ENCODE results near the gene DCAKD.
"Not testable (repeated sequence)": the region's sequence is repeated elsewhere in the genome, so short reads cannot be mapped to it uniquely, and the experiment has no call there.

Gene DCAKD

GRCh38 chr17:45061606-45062205 lies 10.3 kb upstream of the DCAKD start:
- Histone ChIP-seq H2BK120ac (ENCODE audit: low read depth, low read length) (no peak overlapping the region), H4K5ac (ENCODE audit: low read length) (peak overlapping the region; percentile 68), H3K27ac (ENCODE audit: low read depth, low read length) (no peak overlapping the region), H3K23ac (ENCODE audit: low read length) (no peak overlapping the region), H4K8ac (ENCODE audit: low read depth, low read length) (no peak overlapping the region), H3K4me3 (ENCODE audit: low read length) (peak overlapping the region; percentile 100), H2AK5ac (ENCODE audit: low read length) (peak overlapping the region; percentile 96), H2BK15ac (replicated peaks; ENCODE audit: low read depth) (no peak overlapping the region), H3K36me3 (ENCODE audit: control insufficient read depth, insufficient read depth, low read length) (no peaks in the 10 kb centered on the region), H3K18ac (ENCODE audit: low read length) (no peak overlapping the region), H3K4me2 (ENCODE audit: low read length) (peak overlapping the region; percentile 91), H3K56ac (ENCODE audit: low read length) (peak overlapping the region; percentile 91), H3K79me1 (ENCODE audit: low read length) (peaks cover 6% of the 10 kb centered on the region), H3K4me1 (ENCODE audit: control insufficient read depth, low read depth, low read length) (no peaks in the 10 kb centered on the region), H3K79me2 (ENCODE audit: control insufficient read depth, insufficient read depth, low read length) (peaks cover 32% of the 10 kb centered on the region), H3K4ac (ENCODE audit: low read depth, low read length) (no peak overlapping the region), H3K9ac (ENCODE audit: low read length) (peak overlapping the region; percentile 98), H3K27me3 (ENCODE audit: insufficient read depth, low read length, poor library complexity) (no peaks in the 10 kb centered on the region), H2BK5ac (ENCODE audit: low read length) (no peak overlapping the region)
- DNase-seq = no peak
- WGBS (ENCODE audit: extremely low coverage, insufficient coverage, low lambda C conversion rate) = no CpG with 5 or more reads among the region's 15 CpGs

GRCh38 chr17:45060797-45061605 lies 9.6 kb upstream of the DCAKD start, which contains the start of gene NMT1:
TSS of gene NMT1 (plus strand) at chr17:45061317. CDS start at chr17:45061330, 13 bp downstream.
- no peak within 1 kb of the TSS for H2BK15ac ChIP-seq (replicated peaks; ENCODE audit: low read depth)

GRCh38 chr17:45060382-45060796 lies 9.0 kb upstream of the DCAKD start:
- Histone ChIP-seq H3K4me3 (ENCODE audit: low read length) (peak overlapping the region; percentile 89), H3K9ac (ENCODE audit: low read length) (peak overlapping the region; percentile 82), H3K4me1 (ENCODE audit: control insufficient read depth, low read depth, low read length) (no peaks in the 10 kb centered on the region), H3K79me1 (ENCODE audit: low read length) (peaks cover 6% of the 10 kb centered on the region), H2BK5ac (ENCODE audit: low read length) (no peak overlapping the region), H3K4me2 (ENCODE audit: low read length) (peak overlapping the region; percentile 82), H4K5ac (ENCODE audit: low read length) (no peak overlapping the region), H3K18ac (ENCODE audit: low read length) (peak overlapping the region; percentile 47), H3K27me3 (ENCODE audit: insufficient read depth, low read length, poor library complexity) (no peaks in the 10 kb centered on the region), H2BK15ac (replicated peaks; ENCODE audit: low read depth) (no peak overlapping the region), H3K56ac (ENCODE audit: low read length) (peak overlapping the region; percentile 96), H3K4ac (ENCODE audit: low read depth, low read length) (peak overlapping the region; percentile 21), H2AK5ac (ENCODE audit: low read length) (no peak overlapping the region), H3K27ac (ENCODE audit: low read depth, low read length) (peak overlapping the region; percentile 63), H4K8ac (ENCODE audit: low read depth, low read length) (no peak overlapping the region), H3K79me2 (ENCODE audit: control insufficient read depth, insufficient read depth, low read length) (peaks cover 28% of the 10 kb centered on the region), H3K36me3 (ENCODE audit: control insufficient read depth, insufficient read depth, low read length) (no peaks in the 10 kb centered on the region), H3K23ac (ENCODE audit: low read length) (peak overlapping the region; percentile 29), H2BK120ac (ENCODE audit: low read depth, low read length) (no peak overlapping the region)
- no peak for DNase-seq
- no CpG with 5 or more reads among the region's 15 CpGs for WGBS (ENCODE audit: extremely low coverage, insufficient coverage, low lambda C conversion rate)

More at GRCh38 chr17:45060797-45061605, 9.6 kb upstream of the DCAKD start, which contains the start of gene NMT1:
- Histone ChIP-seq H2AK5ac (ENCODE audit: low read length) (peak within 1 kb of the TSS; percentile 96), H4K8ac (ENCODE audit: low read depth, low read length) (no peak within 1 kb of the TSS), H3K27ac (ENCODE audit: low read depth, low read length) (peak within 1 kb of the TSS; percentile 63), H3K4me1 (ENCODE audit: control insufficient read depth, low read depth, low read length) (no peaks in the 10 kb centered on the region), H3K4ac (ENCODE audit: low read depth, low read length) (peak within 1 kb of the TSS; percentile 21), H3K27me3 (ENCODE audit: insufficient read depth, low read length, poor library complexity) (no peaks in the 10 kb centered on the region), H3K23ac (ENCODE audit: low read length) (peak within 1 kb of the TSS; percentile 48), H3K9ac (ENCODE audit: low read length) (peak within 1 kb of the TSS; percentile 98), H2BK5ac (ENCODE audit: low read length) (peak within 1 kb of the TSS; percentile 96), H4K5ac (ENCODE audit: low read length) (peak within 1 kb of the TSS; percentile 86), H3K79me2 (ENCODE audit: control insufficient read depth, insufficient read depth, low read length) (peaks cover 31% of the 10 kb centered on the region), H2BK120ac (ENCODE audit: low read depth, low read length) (no peak within 1 kb of the TSS), H3K56ac (ENCODE audit: low read length) (peak within 1 kb of the TSS; percentile 100), H3K36me3 (ENCODE audit: control insufficient read depth, insufficient read depth, low read length) (no peaks in the 10 kb centered on the region), H3K4me3 (ENCODE audit: low read length) (peak within 1 kb of the TSS; percentile 100), H3K18ac (ENCODE audit: low read length) (peak within 1 kb of the TSS; percentile 47), H3K4me2 (ENCODE audit: low read length) (peak within 1 kb of the TSS; percentile 91), H3K79me1 (ENCODE audit: low read length) (peaks cover 6% of the 10 kb centered on the region)
- no CpG with 5 or more reads among the region's 50 CpGs for WGBS (ENCODE audit: extremely low coverage, insufficient coverage, low lambda C conversion rate)
- DNase-seq = peak; percentile 100

GRCh38 chr17:45052052-45052772 lies 780 bp upstream of the DCAKD start:
- peak overlapping the region; percentile 89 for H3K9ac ChIP-seq (ENCODE audit: low read length)
- no peak overlapping the region for H2BK5ac ChIP-seq (ENCODE audit: low read length)
- WGBS (ENCODE audit: extremely low coverage, insufficient coverage, low lambda C conversion rate) = no CpG with 5 or more reads among the region's 36 CpGs
- no peaks in the 10 kb centered on the region for H3K4me1 ChIP-seq (ENCODE audit: control insufficient read depth, low read depth, low read length)
- H3K4ac ChIP-seq (ENCODE audit: low read depth, low read length) = no peak overlapping the region
- peak overlapping the region; percentile 59 for H4K8ac ChIP-seq (ENCODE audit: low read depth, low read length)
- H2BK15ac ChIP-seq (replicated peaks; ENCODE audit: low read depth) = peak overlapping the region; percentile 89
- H3K79me1 ChIP-seq (ENCODE audit: low read length) = peaks cover 7% of the 10 kb centered on the region
- H3K79me2 ChIP-seq (ENCODE audit: control insufficient read depth, insufficient read depth, low read length) = peaks cover 11% of the 10 kb centered on the region
- DNase-seq = peak; percentile 49
- H3K56ac ChIP-seq (ENCODE audit: low read length) = peak overlapping the region; percentile 94
- no peaks in the 10 kb centered on the region for H3K27me3 ChIP-seq (ENCODE audit: insufficient read depth, low read length, poor library complexity)
- peaks cover 1% of the 10 kb centered on the region for H3K36me3 ChIP-seq (ENCODE audit: control insufficient read depth, insufficient read depth, low read length)
- H2BK120ac ChIP-seq (ENCODE audit: low read depth, low read length) = no peak overlapping the region
- H3K4me2 ChIP-seq (ENCODE audit: low read length) = peak overlapping the region; percentile 90
- H2AK5ac ChIP-seq (ENCODE audit: low read length) = no peak overlapping the region
- peak overlapping the region; percentile 52 for H4K5ac ChIP-seq (ENCODE audit: low read length)
- H3K18ac ChIP-seq (ENCODE audit: low read length) = peak overlapping the region; percentile 98
- no peak overlapping the region for H3K23ac ChIP-seq (ENCODE audit: low read length)
- peak overlapping the region; percentile 63 for H3K4me3 ChIP-seq (ENCODE audit: low read length)
- peak overlapping the region; percentile 70 for H3K27ac ChIP-seq (ENCODE audit: low read depth, low read length)

GRCh38 chr17:45051720-45052051 lies 254 bp upstream of the DCAKD start:
- H3K4me1 ChIP-seq (ENCODE audit: control insufficient read depth, low read depth, low read length); H3K4ac ChIP-seq (ENCODE audit: low read depth, low read length); H2BK15ac ChIP-seq (replicated peaks; ENCODE audit: low read depth); H3K4me2 ChIP-seq (ENCODE audit: low read length); H3K27me3 ChIP-seq (ENCODE audit: insufficient read depth, low read length, poor library complexity); H3K79me1 ChIP-seq (ENCODE audit: low read length); H2BK120ac ChIP-seq (ENCODE audit: low read depth, low read length); H3K27ac ChIP-seq (ENCODE audit: low read depth, low read length); H2BK5ac ChIP-seq (ENCODE audit: low read length); H3K18ac ChIP-seq (ENCODE audit: low read length); H2AK5ac ChIP-seq (ENCODE audit: low read length); H4K5ac ChIP-seq (ENCODE audit: low read length); H3K23ac ChIP-seq (ENCODE audit: low read length); H3K9ac ChIP-seq (ENCODE audit: low read length); H3K56ac ChIP-seq (ENCODE audit: low read length); H3K4me3 ChIP-seq (ENCODE audit: low read length); H4K8ac ChIP-seq (ENCODE audit: low read depth, low read length); DNase-seq; H3K36me3 ChIP-seq (ENCODE audit: control insufficient read depth, insufficient read depth, low read length): not testable (repeated sequence)
- H3K79me2 ChIP-seq (ENCODE audit: control insufficient read depth, insufficient read depth, low read length) = peaks cover 11% of the 10 kb centered on the region
- no CpG with 5 or more reads among the region's 54 CpGs for WGBS (ENCODE audit: extremely low coverage, insufficient coverage, low lambda C conversion rate)

Measured in mesendoderm (in vitro differentiated cells).